GM12878 (cell line): ENCODE results near the gene DCTN4.

Experiments used
- EZH2 ChIP-seq: IDR thresholded peaks from 2 replicates; pipeline ENCODE4 v1.6.1; 2012; ENCODE audit warnings: low read depth, mild to moderate bottlenecking, control low read depth, inconsistent platforms, low read length, borderline replicate concordance; ENCODE audit not compliant: control insufficient read depth
- NFXL1 ChIP-seq: fragments of 450-650 bp; IDR thresholded peaks from 2 replicates; pipeline ENCODE4 v1.6.1; 2017; ENCODE audit warnings: antibody characterized with exemption, mild to moderate bottlenecking, borderline replicate concordance
- RFX5 ChIP-seq: IDR thresholded peaks from 2 replicates; pipeline ENCODE4 v1.6.1; 2011; ENCODE audit warnings: low read depth, low read length, improper control_type of control experiment

DNA sequence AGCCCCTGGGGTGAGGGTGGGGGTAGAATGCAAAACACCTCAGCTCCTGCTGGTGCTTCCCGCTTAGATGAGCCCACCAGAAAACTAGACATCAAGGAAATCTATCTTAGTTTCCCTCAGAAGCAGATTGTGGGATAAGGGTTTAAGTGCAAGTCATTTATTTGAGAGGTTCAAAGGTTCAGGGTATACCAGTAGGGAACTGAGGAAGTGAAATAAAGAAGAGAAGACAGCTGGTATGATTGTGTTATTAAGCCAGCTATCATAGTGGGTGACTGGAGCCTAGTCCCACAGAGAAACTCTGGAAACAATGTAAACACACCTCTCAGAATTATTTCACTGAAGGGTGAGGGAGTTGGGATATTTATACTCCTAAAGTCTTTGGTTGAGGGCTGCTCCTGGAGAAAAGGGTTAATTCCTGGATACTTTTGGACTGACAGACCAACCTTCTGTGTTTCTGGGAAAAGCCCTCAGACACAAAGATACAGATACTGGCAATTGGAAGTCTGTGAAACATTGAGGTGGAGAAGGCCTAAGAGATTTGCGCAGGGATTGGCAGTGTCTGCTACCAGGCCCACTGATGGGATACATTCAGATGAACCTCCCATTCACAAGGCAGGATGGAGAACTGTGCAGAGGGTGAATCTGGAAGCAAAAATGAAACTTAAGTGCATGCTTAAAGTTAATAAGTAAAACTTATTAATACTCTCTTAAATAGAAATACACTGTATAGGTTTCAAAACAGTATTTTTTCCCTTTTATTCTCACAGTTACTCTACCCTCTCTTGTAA is 6.4 kb upstream of the DCTN4 start:
- no peak for TF ChIP-seq EZH2
- no peak for TF ChIP-seq RFX5
- no peak for TF ChIP-seq NFXL1
